IMR-90 (cell line): ENCODE results near the gene SCFD2. TPM values are rescaled to one million over a fixed set of nuclear protein-coding genes. Genes with fewer than 3 reads are reported as not detected.

Source experiments
- ATAC-seq: fragments of 200-7000 bp; cut with Tn5 transposase; 2 replicates; pipeline ENCODE4 v1.9.1; 2020; ENCODE audit warnings: low read depth, mild to moderate bottlenecking, moderate library complexity
- BruUV-seq: library from RNA; stranded (reverse); fragments of 400-500 nt; replicated peaks from 2 replicates; lab custom pipeline; 2021; lab: Mats Ljungman, UMichigan
- CTCF ChIA-PET: fragments of 300-600 bp; formaldehyde crosslinking; extraction: SDS; loops from one replicate; lab custom pipeline; 2021; ENCODE audit warnings: antibody characterized with exemption; lab: Yijun Ruan, JAX
- POLR2A ChIA-PET: fragments of 300-600 bp; sonication (Branson Sonifier 250); formaldehyde crosslinking; loops from one replicate; lab custom pipeline; 2022; ENCODE audit warnings: antibody characterized with exemption; ENCODE audit not compliant: unreplicated experiment; lab: Charles Lee
- DNase-seq: peaks from one replicate; pipeline ENCODE4 v3.0.0; 2013
- H2AFZ ChIP-seq: replicated peaks from 2 replicates; pipeline ENCODE3; 2013; ENCODE audit warnings: low read length, mild to moderate bottlenecking; ENCODE audit not compliant: poor library complexity
- H2AK5ac ChIP-seq: 2 replicates; pipeline ENCODE4 v1.6.1; 2013; ENCODE audit warnings: low read depth, low read length, inconsistent platforms
- H2AK9ac ChIP-seq: replicated peaks from 2 replicates; pipeline ENCODE3; 2013; ENCODE audit warnings: mild to moderate bottlenecking, low read depth, low read length, moderate library complexity; ENCODE audit not compliant: poor library complexity
- H2BK120ac ChIP-seq: 2 replicates; pipeline ENCODE4 v1.6.1; 2013; ENCODE audit warnings: low read depth, low read length, inconsistent platforms
- H2BK15ac ChIP-seq: 3 replicates; pipeline ENCODE4 v1.6.1; 2013; ENCODE audit warnings: low read depth, low read length, inconsistent platforms
- H2BK20ac ChIP-seq: 2 replicates; pipeline ENCODE4 v1.6.1; 2013; ENCODE audit warnings: low read depth, mild to moderate bottlenecking, inconsistent platforms, low read length, moderate library complexity
- H2BK5ac ChIP-seq: 2 replicates; pipeline ENCODE4 v1.6.1; 2013; ENCODE audit warnings: mild to moderate bottlenecking, low read depth, low read length, inconsistent platforms; ENCODE audit not compliant: poor library complexity, severe bottlenecking
- H3K14ac ChIP-seq: replicated peaks from 2 replicates; pipeline ENCODE4 v1.6.1; 2013; ENCODE audit warnings: low read depth, low read length, inconsistent platforms
- H3K18ac ChIP-seq: 2 replicates; pipeline ENCODE4 v1.6.1; 2013; ENCODE audit warnings: low read depth, low read length, control low read depth
- H3K23ac ChIP-seq: 2 replicates; pipeline ENCODE4 v1.6.1; 2013; ENCODE audit warnings: low read depth, low read length, inconsistent platforms
- H3K27ac ChIP-seq: 2 replicates; pipeline ENCODE4 v1.5.1; 2013; ENCODE audit warnings: mild to moderate bottlenecking, control low read depth, low read length; ENCODE audit not compliant: insufficient read depth
- H3K27me3 ChIP-seq: 2 replicates; pipeline ENCODE4 v1.6.1; 2013; ENCODE audit warnings: low read length; ENCODE audit not compliant: control insufficient read depth, insufficient read depth
- H3K36me3 ChIP-seq: 2 replicates; pipeline ENCODE4 v1.6.1; 2013; ENCODE audit warnings: low read length, mixed read lengths; ENCODE audit not compliant: control insufficient read depth, insufficient read depth
- H3K4ac ChIP-seq: 2 replicates; pipeline ENCODE4 v1.6.1; 2013; ENCODE audit warnings: low read depth, low read length, inconsistent platforms
- H3K4me1 ChIP-seq: 2 replicates; pipeline ENCODE4 v1.6.1; 2013; ENCODE audit warnings: low read length, mixed read lengths; ENCODE audit not compliant: control insufficient read depth, insufficient read depth
- H3K4me2 ChIP-seq: 2 replicates; pipeline ENCODE4 v1.6.1; 2013; ENCODE audit warnings: low read depth, mild to moderate bottlenecking, control low read depth, low read length, moderate library complexity
- H3K4me3 ChIP-seq: 2 replicates; pipeline ENCODE4 v1.5.1; 2013; ENCODE audit warnings: low read depth, mild to moderate bottlenecking, control low read depth, low read length, moderate library complexity; ENCODE audit not compliant: insufficient read depth
- H3K56ac ChIP-seq: 2 replicates; pipeline ENCODE4 v1.6.1; 2013; ENCODE audit warnings: low read length, inconsistent platforms; ENCODE audit not compliant: insufficient read depth; ENCODE audit errors: extremely low read depth
- H3K79me1 ChIP-seq, 2 experiments: 2 replicates each; pipeline ENCODE4 v1.6.1; 2013; ENCODE audit warnings: low read length in 2 of 2, inconsistent platforms in 1 of 2, low read depth in 1 of 2
- H3K9ac ChIP-seq: 2 replicates; pipeline ENCODE4 v1.6.1; 2013; ENCODE audit warnings: low read depth, low read length, control low read depth
- H3K9me1 ChIP-seq: 2 replicates; pipeline ENCODE4 v1.6.1; 2013; ENCODE audit warnings: low read length, inconsistent platforms; ENCODE audit not compliant: insufficient read depth
- H3K9me3 ChIP-seq: 2 replicates; pipeline ENCODE4 v1.6.1; 2013; ENCODE audit warnings: low read length; ENCODE audit not compliant: control insufficient read depth, insufficient read depth
- H4K20me1 ChIP-seq: 2 replicates; pipeline ENCODE4 v1.6.1; 2013; ENCODE audit warnings: low read length, inconsistent platforms; ENCODE audit not compliant: insufficient read depth
- H4K5ac ChIP-seq: 2 replicates; pipeline ENCODE4 v1.6.1; 2013; ENCODE audit warnings: mild to moderate bottlenecking, low read depth, low read length, control low read depth
- H4K8ac ChIP-seq, 2 experiments: 2 replicates each; pipeline ENCODE4 v1.6.1; 2013; ENCODE audit warnings: low read depth in 2 of 2, low read length in 2 of 2, control low read depth in 1 of 2, inconsistent platforms in 1 of 2
- H4K91ac ChIP-seq: 2 replicates; pipeline ENCODE4 v1.6.1; 2013; ENCODE audit warnings: low read depth, low read length, inconsistent platforms; ENCODE audit not compliant: insufficient read depth
- CEBPB ChIP-seq: IDR thresholded peaks from 2 replicates; pipeline ENCODE4 v1.6.1; 2012; ENCODE audit warnings: low read depth, low read length, improper control_type of control experiment
- CTCF ChIP-seq: conservative IDR thresholded peaks from 2 replicates; pipeline ENCODE4 v1.5.1; 2012; ENCODE audit warnings: mild to moderate bottlenecking, low read depth, low read length, improper control_type of control experiment
- MAFK ChIP-seq: IDR thresholded peaks from 2 replicates; pipeline ENCODE4 v1.6.1; 2012; ENCODE audit warnings: low read depth, low read length, improper control_type of control experiment
- NFE2L2 ChIP-seq: fragments of 150-350 bp; IDR thresholded peaks from 2 replicates; pipeline ENCODE4 v1.6.1; 2016; ENCODE audit warnings: low read depth, mild to moderate bottlenecking, low read length
- RFX5 ChIP-seq: IDR thresholded peaks from 2 replicates; pipeline ENCODE4 v1.8.0; 2012; ENCODE audit warnings: low read depth, mild to moderate bottlenecking, low read length, moderate library complexity
- WGBS, 2 experiments: methylation state at CpG; one replicate each; pipeline versions ENCODE4 v1.1.5 to v1.1.7; 2013; ENCODE audit warnings: missing lambda C conversion rate in 2 of 2; ENCODE audit not compliant: insufficient read length in 1 of 2; ENCODE audit errors: extremely low coverage in 2 of 2; 5-methylcytosine and 5-hydroxymethylcytosine counted together
- dilution Hi-C: fragments of 300-500 bp; cut with HindIII; formaldehyde crosslinking; loops from one replicate; pipeline ENCODE4 v1.14.3; 2018; ENCODE audit warnings: low sequenced_read_pairs; ENCODE audit not compliant: unreplicated experiment
- in situ Hi-C: fragments of 300-500 bp; cut with MboI; formaldehyde crosslinking; loops from 3 replicates; pipeline ENCODE4 v1.14.3; 2019; ENCODE audit warnings: low sequenced_read_pairs, inconsistent platforms, mixed read lengths
- intact Hi-C: fragments of 100-400 bp; cut with micrococcal nuclease; formaldehyde crosslinking; loops from 2 replicates; pipeline ENCODE4 v1.10.0; 2022
- polyA plus RNA-seq, 3 experiments: library from polyadenylated mRNA; depleted of rRNA; stranded (reverse); fragments of >200 nt; gene quantifications; 2 replicates each; pipeline ENCODE4 v1.2.3, GENCODE V29; 2012; ENCODE audit warnings: low replicate concordance in 1 of 3
- total RNA-seq: library from RNA; depleted of rRNA; stranded (reverse); fragments of >200 nt; gene quantifications from 2 replicates; pipeline ENCODE4 v1.2.3, GENCODE V29; 2012

The SCFD2 gene
- total and polyA plus RNA-seq, 2 of the 4 experiments (the other 2 are of a cell fraction) = 18.9 to 62.4 TPM

GRCh38 chr4:53012738-53013137 lies 353.1 kb downstream of the SCFD2 start:
- no peak overlapping the region for H3K56ac ChIP-seq
- BruUV-seq = no TSS peak
- 0 out of 2 replicates have a peak overlapping the region, but pooled peaks have one; percentile 32 for H2BK120ac ChIP-seq
- H3K4ac ChIP-seq = no peak overlapping the region
- H4K20me1 ChIP-seq = no peaks in the 10 kb centered on the region
- no peak overlapping the region for H2AK9ac ChIP-seq
- dilution Hi-C loops (no loop called here), in situ Hi-C loops (loop anchor here (10.0 to 25.0 kb wide), 2 partner anchors 892 to 1050 kb away; partner anchors contain the start of gene CHIC2), intact Hi-C loops (no loop called here)
- peak overlapping the region; percentile 60 for H2BK5ac ChIP-seq
- peak overlapping the region; percentile 24; the same call in 1 of the 2 replicates for H3K4me2 ChIP-seq
- no peaks in the 10 kb centered on the region for H3K9me3 ChIP-seq
- ATAC-seq (peak; percentile 33; the same call in 1 of the 2 replicates), DNase-seq (peak; percentile 30)
- peak overlapping the region; percentile 44 for H3K14ac ChIP-seq
- H3K4me1 ChIP-seq = peaks cover 18% of the 10 kb centered on the region
- CTCF ChIA-PET = interaction anchor here (1.1 kb wide), 1 partner anchor 896 kb away, joined by 3 read pairs; no protein-coding TSS in a partner anchor
- H3K27ac ChIP-seq = peak overlapping the region; percentile 45; the same call in 1 of the 2 replicates
- no peaks in the 10 kb centered on the region for H3K27me3 ChIP-seq
- peaks cover 2 to 11% of the 10 kb centered on the region in 2 experiments; a peak in 2 of 4 replicates for H3K79me1 ChIP-seq
- H3K9ac ChIP-seq = peak overlapping the region; percentile 46; the same call in 1 of the 2 replicates
- H3K4me3 ChIP-seq = no peak overlapping the region
- no peak overlapping the region; the same call in 1 of the 2 replicates for H3K18ac ChIP-seq
- no peaks in the 10 kb centered on the region for H3K36me3 ChIP-seq
- WGBS, 2 experiments = no CpG with 5 or more reads among the region's 1 CpG
- H2BK15ac ChIP-seq = no peak overlapping the region; the same call in 2 of the 3 replicates
- no peak overlapping the region for H2AFZ ChIP-seq
- TF ChIP-seq MAFK = no peak
- TF ChIP-seq CTCF = no peak
- no peak for TF ChIP-seq NFE2L2
- no peak for TF ChIP-seq RFX5
- no peak for TF ChIP-seq CEBPB
- 0 out of 2 replicates have a peak overlapping the region, but pooled peaks have one; percentile 27 for H4K91ac ChIP-seq
- H2AK5ac ChIP-seq = no peak overlapping the region
- peaks cover 3% of the 10 kb centered on the region; the same call in 1 of the 2 replicates for H3K9me1 ChIP-seq
- peak overlapping the region; percentile 0; the same call in 1 of the 2 replicates for H2BK20ac ChIP-seq
- peak overlapping the region; percentile 6; the same call in 1 of the 2 replicates for H4K5ac ChIP-seq
- peak overlapping the region; percentile 26; the same call in 1 of the 2 replicates for H3K23ac ChIP-seq
- peak overlapping the region in 1 of 2 experiments; percentile 27; a peak in 1 of 4 replicates for H4K8ac ChIP-seq
- POLR2A ChIA-PET = interaction anchor here (0.6 kb wide), 1 partner anchor 1224 kb away, joined by 6 read pairs; no protein-coding TSS in a partner anchor
